IPS-20b (cell line): ENCODE data around the gene TTC24.
"Not testable (repeated sequence)": the region's sequence is repeated elsewhere in the genome, so short reads cannot be mapped to it uniquely, and the experiment has no call there.

Source experiments
- H3K27ac ChIP-seq: one replicate; pipeline ENCODE4 v1.5.1; 2013; ENCODE audit warnings: low read length
- H3K27me3 ChIP-seq: 2 replicates; pipeline ENCODE4 v1.6.1; 2013; ENCODE audit warnings: mild to moderate bottlenecking, low read length, inconsistent platforms; ENCODE audit not compliant: insufficient read depth
- H3K36me3 ChIP-seq: 2 replicates; pipeline ENCODE4 v1.6.1; 2013; ENCODE audit warnings: low read depth, mild to moderate bottlenecking, inconsistent platforms, low read length, moderate library complexity; ENCODE audit not compliant: insufficient read depth
- H3K4me1 ChIP-seq: 2 replicates; pipeline ENCODE4 v1.6.1; 2013; ENCODE audit warnings: mild to moderate bottlenecking, control low read depth, inconsistent platforms, low read length, moderate library complexity; ENCODE audit not compliant: insufficient read depth
- H3K4me3 ChIP-seq: 2 replicates; pipeline ENCODE4 v1.5.1; 2013; ENCODE audit warnings: mild to moderate bottlenecking, low read length, inconsistent platforms
- H3K9ac ChIP-seq: 2 replicates; pipeline ENCODE4 v1.6.1; 2013; ENCODE audit warnings: low read depth, mild to moderate bottlenecking, inconsistent platforms, low read length, moderate library complexity
- H3K9me3 ChIP-seq: 2 replicates; pipeline ENCODE4 v1.6.1; 2013; ENCODE audit warnings: mild to moderate bottlenecking, low read depth, low read length, inconsistent platforms; ENCODE audit not compliant: insufficient read depth

The TTC24 gene

GRCh38 chr1:156629823-156630449 lies 50.4 kb downstream of the TTC24 start:
- Histone ChIP-seq H3K27me3 (peaks cover 45% of the 10 kb centered on the region), H3K27ac (no peak overlapping the region), H3K36me3 (no peaks in the 10 kb centered on the region), H3K4me1 (no peaks in the 10 kb centered on the region), H3K9ac (no peak overlapping the region), H3K4me3 (no peak overlapping the region), H3K9me3 (no peaks in the 10 kb centered on the region)

GRCh38 chr1:156631152-156631551 lies 51.6 kb downstream of the TTC24 start:
- peaks cover 45% of the 10 kb centered on the region for H3K27me3 ChIP-seq
- H3K9me3 ChIP-seq, H3K36me3 ChIP-seq, H3K4me3 ChIP-seq, H3K4me1 ChIP-seq, H3K27ac ChIP-seq, H3K9ac ChIP-seq: not testable (repeated sequence)

- H3K27me3 ChIP-seq = peaks cover 46% of the 10 kb centered on the region
- H3K4me1 ChIP-seq = no peaks in the 10 kb centered on the region
- no peak overlapping the region for H3K4me3 ChIP-seq
- H3K27ac ChIP-seq = no peak overlapping the region
- H3K9me3 ChIP-seq = no peaks in the 10 kb centered on the region
- H3K36me3 ChIP-seq = no peaks in the 10 kb centered on the region
- H3K9ac ChIP-seq = no peak overlapping the region
Measured at GRCh38 chr1:156632355-156632754, 52.8 kb downstream of the TTC24 start.
